CD4-positive, alpha-beta T cell (primary cell): ENCODE results near the gene ARL4D. TPM values are rescaled to one million over a fixed set of nuclear protein-coding genes. Genes with fewer than 3 reads are reported as not detected.

Experiments
- ATAC-seq: fragments of 200-7000 bp; cut with Tn5 transposase; one replicate; pipeline ENCODE4 v1.10.0; 2022; ENCODE audit warnings: mild to moderate bottlenecking; ENCODE audit not compliant: poor library complexity
- CTCF ChIA-PET: fragments of 350-600 bp; sonication (Branson Sonifier 250); formaldehyde crosslinking; loops from one replicate; lab custom pipeline; 2021; ENCODE audit warnings: antibody characterized with exemption, inconsistent platforms; lab: Charles Lee
- POLR2A ChIA-PET: fragments of 350-600 bp; sonication (Branson Sonifier 250); formaldehyde crosslinking; loops from one replicate; lab custom pipeline; 2021; ENCODE audit warnings: antibody characterized with exemption, inconsistent platforms; lab: Charles Lee
- DNase-seq, 14 experiments: peaks; one replicate each; pipeline ENCODE4 v3.0.0-alpha.2; 2013 to 2020; ENCODE audit warnings: mixed read lengths in 2 of 14
- H3K27ac ChIP-seq, 2 donors: one replicate each; pipeline versions ENCODE4 v1.5.1 to v1.7.0; 2013; ENCODE audit warnings: low read length in 2 of 2, low read depth in 1 of 2, mild to moderate bottlenecking in 1 of 2
- H3K27me3 ChIP-seq, 2 experiments: 1 replicate in 1 of 2; 2 replicates in 1 of 2; pipeline versions ENCODE4 v1.6.1 to v1.7.0; 2013; ENCODE audit warnings: low read length in 2 of 2, control low read depth in 1 of 2, mild to moderate bottlenecking in 1 of 2, moderate library complexity in 1 of 2; ENCODE audit not compliant: insufficient read depth in 2 of 2, control insufficient read depth in 1 of 2
- H3K36me3 ChIP-seq: one replicate; pipeline ENCODE4 v1.6.1; 2013; ENCODE audit warnings: low read length, control low read depth; ENCODE audit not compliant: insufficient read depth
- H3K4me1 ChIP-seq: one replicate; pipeline ENCODE4 v1.6.1; 2013; ENCODE audit warnings: low read length, control low read depth; ENCODE audit not compliant: insufficient read depth
- H3K4me3 ChIP-seq: one replicate; pipeline ENCODE4 v1.5.1; 2013; ENCODE audit warnings: mild to moderate bottlenecking, low read length, moderate library complexity
- H3K9me3 ChIP-seq, 2 experiments: 1 replicate in 1 of 2; 2 replicates in 1 of 2; pipeline versions ENCODE4 v1.6.1 to v1.7.0; 2013; ENCODE audit warnings: low read length in 2 of 2, mild to moderate bottlenecking in 2 of 2, control low read depth in 1 of 2, moderate library complexity in 1 of 2; ENCODE audit not compliant: control insufficient read depth in 1 of 2, insufficient read depth in 1 of 2
- H3K27ac Mint-ChIP-seq: one replicate; pipeline ENCODE4 v1.8.0; 2020; ENCODE audit warnings: mixed read lengths
- H3K27me3 Mint-ChIP-seq: one replicate; pipeline ENCODE4 v1.8.0; 2021; ENCODE audit warnings: mixed read lengths
- H3K36me3 Mint-ChIP-seq: one replicate; pipeline ENCODE4 v1.8.0; 2021; ENCODE audit warnings: low read depth, mixed read lengths
- H3K4me1 Mint-ChIP-seq: one replicate; pipeline ENCODE4 v1.8.0; 2021; ENCODE audit warnings: low read depth, mixed read lengths
- H3K4me3 Mint-ChIP-seq: one replicate; pipeline ENCODE4 v1.8.0; 2020; ENCODE audit warnings: mild to moderate bottlenecking, mixed read lengths
- H3K9me3 Mint-ChIP-seq: one replicate; pipeline ENCODE4 v1.8.0; 2020; ENCODE audit warnings: mixed read lengths
- intact Hi-C, 2 experiments: fragments of 100-400 bp; cut with DNase I in 1 of 2; cut with micrococcal nuclease in 1 of 2; formaldehyde crosslinking; loops; one replicate each; pipeline versions ENCODE4 v1.15.1 to v1.9.0; 2023 to 2025; cut with DNase I, micrococcal nuclease
- total RNA-seq, 174 experiments: library from RNA in 2 of 174; stranded (reverse) in 2 of 174; gene quantifications; one replicate each; pipeline ENCODE4 v1.2.3 and lab custom pipeline; 2021 to 2026
- TF ChIP-seq, protein P1 (sequence below): fragments of 200-600 bp; IDR thresholded peaks from one replicate; pipeline ENCODE4 v1.8.0; 2022; ENCODE audit warnings: antibody characterized with exemption, mild to moderate bottlenecking

The ARL4D gene
- total RNA-seq, 2 experiments from 2014 or later, result 2.4 to 2.9 TPM

DNA sequence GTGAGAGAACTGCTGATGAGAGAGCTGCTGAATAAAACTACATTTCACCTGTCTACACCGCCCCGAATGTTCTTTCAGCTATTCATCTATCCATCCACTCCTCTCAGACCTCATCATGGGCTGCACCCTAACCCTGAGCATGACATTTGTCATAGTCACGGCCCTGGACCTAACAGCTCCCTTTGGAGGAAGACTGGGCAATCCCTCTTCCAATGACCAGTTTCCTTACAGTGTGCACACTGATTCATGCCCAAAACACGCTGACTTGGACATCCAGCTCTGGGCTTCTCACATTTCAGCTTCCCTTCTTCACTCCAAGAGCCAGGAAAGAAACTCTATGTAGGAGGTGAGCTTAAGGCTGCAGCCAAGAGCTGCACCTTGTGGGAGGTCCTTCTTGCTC is 41.8 kb upstream of the ARL4D start:
- Histone ChIP-seq H3K27me3 (no peaks in the 10 kb centered on the region), H3K36me3 (no peaks in the 10 kb centered on the region), H3K4me3 (no peak overlapping the region), H3K9me3 (no peaks in the 10 kb centered on the region), H3K27ac (no peak overlapping the region), H3K4me1 (peaks cover 15% of the 10 kb centered on the region)
- intact Hi-C loops, result no loop called here
- DNase-seq, result no peak
- H3K27me3 Mint-ChIP-seq, result peaks cover 5% of the 10 kb centered on the region
- ATAC-seq, result no peak
- H3K4me1 Mint-ChIP-seq, result peaks cover 10% of the 10 kb centered on the region
- no peaks in the 10 kb centered on the region for H3K9me3 Mint-ChIP-seq
- CTCF ChIA-PET, result interaction anchor here (1.6 kb wide), 1 partner anchor 23 kb away, joined by 4 read pairs; no protein-coding TSS in a partner anchor
- peaks cover 13% of the 10 kb centered on the region for H3K36me3 Mint-ChIP-seq
- H3K4me3 Mint-ChIP-seq, result no peak overlapping the region
- H3K27ac Mint-ChIP-seq, result no peak overlapping the region
- POLR2A ChIA-PET, result interaction anchor here (1.7 to 1.9 kb wide), 2 partner anchors 11 to 31 kb away, joined by 5 to 25 read pairs; no protein-coding TSS in a partner anchor
- TF ChIP-seq, protein P1, sequence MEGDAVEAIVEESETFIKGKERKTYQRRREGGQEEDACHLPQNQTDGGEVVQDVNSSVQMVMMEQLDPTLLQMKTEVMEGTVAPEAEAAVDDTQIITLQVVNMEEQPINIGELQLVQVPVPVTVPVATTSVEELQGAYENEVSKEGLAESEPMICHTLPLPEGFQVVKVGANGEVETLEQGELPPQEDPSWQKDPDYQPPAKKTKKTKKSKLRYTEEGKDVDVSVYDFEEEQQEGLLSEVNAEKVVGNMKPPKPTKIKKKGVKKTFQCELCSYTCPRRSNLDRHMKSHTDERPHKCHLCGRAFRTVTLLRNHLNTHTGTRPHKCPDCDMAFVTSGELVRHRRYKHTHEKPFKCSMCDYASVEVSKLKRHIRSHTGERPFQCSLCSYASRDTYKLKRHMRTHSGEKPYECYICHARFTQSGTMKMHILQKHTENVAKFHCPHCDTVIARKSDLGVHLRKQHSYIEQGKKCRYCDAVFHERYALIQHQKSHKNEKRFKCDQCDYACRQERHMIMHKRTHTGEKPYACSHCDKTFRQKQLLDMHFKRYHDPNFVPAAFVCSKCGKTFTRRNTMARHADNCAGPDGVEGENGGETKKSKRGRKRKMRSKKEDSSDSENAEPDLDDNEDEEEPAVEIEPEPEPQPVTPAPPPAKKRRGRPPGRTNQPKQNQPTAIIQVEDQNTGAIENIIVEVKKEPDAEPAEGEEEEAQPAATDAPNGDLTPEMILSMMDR, result no peak

DNA sequence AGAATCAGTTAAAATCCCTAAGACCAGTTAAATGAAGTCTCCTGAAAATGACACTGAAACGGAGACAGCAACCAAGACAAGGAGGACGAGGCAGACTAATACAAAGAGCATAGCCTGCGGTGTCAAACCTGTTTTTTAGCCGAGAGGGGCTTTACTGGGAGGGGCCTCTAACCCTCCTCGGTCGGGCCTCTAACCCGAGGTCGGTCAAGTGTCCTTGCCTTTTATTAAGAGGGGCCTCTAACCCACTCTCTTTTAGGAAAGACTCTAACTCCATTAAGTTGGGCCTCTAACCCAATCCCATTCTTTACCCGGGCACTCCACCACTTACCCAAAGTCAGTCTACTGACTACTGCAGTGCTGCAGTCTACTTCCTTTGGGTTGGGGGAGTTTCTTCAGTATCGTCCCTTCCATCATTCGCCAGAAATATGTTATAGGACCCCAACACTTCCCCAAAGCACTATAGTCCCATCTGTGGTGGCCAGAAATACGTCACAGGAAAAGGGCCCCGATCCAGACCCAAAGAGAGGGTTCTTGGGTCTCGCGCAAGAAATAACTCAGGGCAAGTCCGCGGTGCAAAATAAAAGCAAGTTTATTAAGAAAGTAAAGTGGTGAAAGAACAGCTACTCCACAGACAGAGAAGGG is 39.2 kb upstream of the ARL4D start:
- no peaks in the 10 kb centered on the region for H3K36me3 ChIP-seq
- peaks cover 10% of the 10 kb centered on the region for H3K4me1 Mint-ChIP-seq
- intact Hi-C loops, result loop anchor here (1.0 to 10.0 kb wide), 3 partner anchors 29 to 535 kb away; partner anchors contain the start of genes ARL4D (in 1 of the 2) and BECN1 (in 1 of the 2)
- H3K4me3 ChIP-seq, result peak overlapping the region; percentile 63
- H3K27me3 Mint-ChIP-seq, result peaks cover 5% of the 10 kb centered on the region
- no peaks in the 10 kb centered on the region for H3K9me3 ChIP-seq
- TF ChIP-seq, protein P1, result no peak
- peak overlapping the region; percentile 87 to 94 for H3K27ac ChIP-seq
- ATAC-seq, result no peak
- ChIA-PET CTCF (interaction anchor here (0.8 to 3.6 kb wide), 2 partner anchors 20 to 124 kb away, joined by 3 to 20 read pairs; partner anchors contain the start of gene DHX8), POLR2A (interaction anchor here (1.1 to 4.7 kb wide), 10 partner anchors 10 to 1342 kb away, joined by 4 to 175 read pairs (median 38); partner anchors contain the start of genes ARL4D, DNAJC7, NBR1 and RPL27)
- H3K27me3 ChIP-seq, result no peaks in the 10 kb centered on the region
- H3K9me3 Mint-ChIP-seq, result no peaks in the 10 kb centered on the region
- H3K4me1 ChIP-seq, result peaks cover 22% of the 10 kb centered on the region
- peak overlapping the region; percentile 93 for H3K4me3 Mint-ChIP-seq
- peak in 2 of 14 experiments; percentile 16 to 49 for DNase-seq
- H3K27ac Mint-ChIP-seq, result peak overlapping the region; percentile 97
- H3K36me3 Mint-ChIP-seq, result peaks cover 13% of the 10 kb centered on the region

DNA sequence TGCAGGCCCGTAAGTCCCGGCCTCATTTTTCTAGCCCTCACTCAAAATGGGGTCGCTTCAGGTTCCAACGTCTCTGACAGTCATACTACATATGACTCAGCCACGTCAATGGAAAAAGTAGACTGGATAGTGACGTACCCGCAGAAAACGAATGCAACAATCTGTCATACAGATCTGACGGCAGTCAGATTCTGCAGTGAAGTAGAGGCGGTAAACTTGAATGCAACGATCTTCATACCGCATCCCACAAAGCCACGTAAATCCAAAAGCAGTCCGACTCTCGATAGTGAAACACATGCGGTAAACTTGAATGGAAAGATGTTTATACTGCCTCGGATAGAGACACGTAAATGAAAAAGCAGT is 38.4 kb upstream of the ARL4D start:
- Histone ChIP-seq H3K4me3 (peak overlapping the region; percentile 63), H3K27ac (peak overlapping the region; percentile 87 to 94), H3K27me3 (no peaks in the 10 kb centered on the region), H3K36me3 (no peaks in the 10 kb centered on the region), H3K4me1 (peaks cover 22% of the 10 kb centered on the region), H3K9me3 (no peaks in the 10 kb centered on the region)
- Mint-ChIP-seq H3K4me3 (peak overlapping the region; percentile 93), H3K4me1 (peaks cover 12% of the 10 kb centered on the region), H3K9me3 (no peaks in the 10 kb centered on the region), H3K27ac (peak overlapping the region; percentile 97), H3K36me3 (peaks cover 13% of the 10 kb centered on the region), H3K27me3 (peaks cover 5% of the 10 kb centered on the region)
- ATAC-seq (peak; percentile 52), DNase-seq (peak in 13 of 14 experiments; percentile 34 to 95 (median 58))
- ChIA-PET POLR2A (interaction anchor here (0.6 to 4.7 kb wide), 50 partner anchors 9 to 1690 kb away, joined by 3 to 175 read pairs (median 4); partner anchors contain the start of genes AARSD1, ARL4D, BECN1 and BRCA1), CTCF (interaction anchor here (3.6 kb wide), 1 partner anchor 123 kb away, joined by 20 read pairs; the partner anchor contains the start of gene DHX8)
- TF ChIP-seq, protein P1, result no peak
- intact Hi-C loops, result loop anchor here (1.0 to 10.0 kb wide), 3 partner anchors 28 to 536 kb away; partner anchors contain the start of genes ARL4D (in 1 of the 2) and BECN1 (in 1 of the 2)
